Stimulated activated CD4-positive, alpha-beta T cell treated with anti-CD3 and anti-CD28 coated beads, TNF-alpha, amount 100 ng/mL, for 1 hour (primary cell): ENCODE results near the gene MRPL20.
"Not testable (repeated sequence)": the region's sequence is repeated elsewhere in the genome, so short reads cannot be mapped to it uniquely, and the experiment has no call there.

Experiments used
- DNase-seq, 3 donors: peaks; one replicate each; pipeline ENCODE4 v3.0.0-alpha.2; 2020; ENCODE audit warnings: low read depth in 3 of 3, low spot score in 1 of 3

MRPL20 gene

DNA sequence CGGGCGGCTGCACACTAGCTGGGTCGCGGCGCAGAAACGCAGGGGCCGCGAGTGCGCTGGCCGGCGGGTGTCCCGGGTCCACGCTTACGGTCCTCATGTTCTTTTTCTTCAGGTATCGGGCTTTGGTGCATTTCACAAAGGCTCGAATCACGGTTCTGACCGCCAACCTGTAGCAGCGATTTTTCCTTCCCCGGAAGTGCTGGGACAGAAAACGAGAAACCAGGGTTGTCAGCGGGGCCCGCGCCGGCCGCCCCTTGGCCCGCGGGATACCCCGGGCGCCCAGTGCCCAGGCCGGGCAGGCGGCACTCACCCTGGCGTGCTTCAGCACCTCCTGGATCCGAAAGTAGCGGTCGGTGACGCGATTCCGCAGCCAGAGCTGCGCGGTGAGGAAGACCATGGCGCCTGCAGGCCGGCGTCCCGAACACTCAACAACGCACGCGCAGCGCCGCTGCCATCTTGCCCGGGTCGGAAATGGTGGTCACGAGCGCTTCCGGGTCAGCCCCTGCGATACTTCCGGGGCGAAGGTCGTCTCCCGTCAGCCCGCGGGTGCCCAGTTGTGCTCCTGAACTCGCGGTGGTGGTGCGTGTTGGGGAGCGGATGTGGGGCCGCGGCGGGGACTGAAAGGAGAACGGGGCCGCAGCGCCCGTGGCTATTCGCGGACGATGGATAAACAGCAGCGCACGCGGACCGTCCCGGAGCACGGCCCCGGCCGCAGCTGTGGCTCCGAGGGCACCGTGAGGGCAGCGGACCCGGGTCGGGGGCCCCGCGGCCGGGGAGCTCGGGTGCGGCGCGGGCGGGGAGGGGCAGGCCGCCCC is at the start of gene MRPL20:
TSS of gene MRPL20 (minus strand) at position 473 of the 815 bp plus-strand sequence. CDS start at position 397, 76 bp downstream.
- peak; percentile 87 to 93 (median 88) for DNase-seq

DNA sequence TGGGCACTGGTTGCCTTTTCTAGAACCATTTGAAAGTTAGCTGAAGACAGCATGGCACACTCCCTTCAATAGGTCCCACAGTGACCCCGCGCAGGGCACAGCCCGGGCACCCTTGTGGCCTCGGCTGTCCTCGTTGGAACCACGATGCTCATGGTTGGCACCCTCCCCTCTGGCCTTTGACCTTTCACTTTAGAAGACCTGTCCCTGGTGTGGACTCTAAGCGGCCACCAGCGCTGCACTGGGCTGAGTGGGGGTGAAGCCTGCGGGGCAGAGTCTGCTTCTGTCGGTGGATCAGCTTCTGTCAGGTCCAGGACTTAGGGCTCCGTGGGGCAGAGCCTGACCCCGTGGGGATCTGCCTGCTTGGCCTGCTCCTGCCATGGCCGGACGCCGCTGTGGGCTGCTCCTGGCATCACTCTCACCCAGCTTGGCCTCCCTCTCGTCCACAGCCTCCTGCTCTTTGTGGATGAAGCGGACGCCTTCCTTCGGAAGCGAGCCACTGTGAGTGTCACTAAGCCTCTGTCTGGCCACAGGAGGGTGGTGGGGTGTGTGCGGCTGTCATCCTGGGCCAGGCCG is 49.7 kb upstream of the MRPL20 start:
- DNase-seq = not testable (repeated sequence)

DNA sequence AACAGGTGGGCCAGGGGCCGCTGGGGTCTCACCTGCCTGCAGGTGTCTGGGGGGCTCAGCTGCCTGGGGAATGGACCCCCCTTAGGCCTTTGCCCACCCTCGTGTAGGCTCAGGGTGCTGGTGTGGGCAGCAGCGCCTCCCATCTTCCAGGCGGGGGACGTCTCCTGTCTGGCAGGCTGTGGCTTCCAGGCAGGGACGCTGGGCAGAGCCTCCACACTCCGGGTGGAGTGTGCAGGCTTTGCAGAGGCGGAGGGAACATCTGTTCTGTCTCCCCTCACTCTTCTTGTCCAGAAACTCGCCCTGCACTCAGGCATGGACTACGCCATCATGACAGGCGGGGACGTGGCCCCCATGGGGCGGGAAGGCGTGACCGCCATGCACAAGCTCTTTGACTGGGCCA is 48.8 kb upstream of the MRPL20 start:
- not testable (repeated sequence) for DNase-seq

DNA sequence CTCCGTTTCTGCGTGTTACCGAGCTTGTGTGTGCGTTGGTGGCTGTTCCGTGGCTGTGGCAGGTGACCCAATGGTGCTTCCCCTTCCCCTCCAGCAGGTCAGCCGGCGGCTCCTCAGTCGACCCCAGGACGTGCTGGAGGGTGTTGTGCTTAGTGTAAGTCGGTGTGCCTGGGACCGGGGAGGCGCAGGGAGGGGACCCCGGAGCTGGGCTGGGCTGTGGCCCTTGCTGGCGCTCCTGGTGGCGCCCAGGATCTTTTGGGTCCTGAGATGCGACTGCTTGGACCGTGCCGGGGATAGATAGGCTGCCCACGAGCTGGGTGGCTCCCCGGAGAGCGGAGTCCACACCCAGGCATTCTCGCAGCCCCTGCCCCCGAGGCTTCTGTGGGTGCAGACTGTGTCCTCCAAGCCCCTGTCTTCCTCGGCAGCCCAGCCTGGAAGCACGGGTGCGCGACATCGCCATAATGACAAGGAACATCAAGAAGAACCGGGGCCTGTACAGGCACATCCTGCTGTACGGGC is 48.3 kb upstream of the MRPL20 start:
- DNase-seq = no peak

DNA sequence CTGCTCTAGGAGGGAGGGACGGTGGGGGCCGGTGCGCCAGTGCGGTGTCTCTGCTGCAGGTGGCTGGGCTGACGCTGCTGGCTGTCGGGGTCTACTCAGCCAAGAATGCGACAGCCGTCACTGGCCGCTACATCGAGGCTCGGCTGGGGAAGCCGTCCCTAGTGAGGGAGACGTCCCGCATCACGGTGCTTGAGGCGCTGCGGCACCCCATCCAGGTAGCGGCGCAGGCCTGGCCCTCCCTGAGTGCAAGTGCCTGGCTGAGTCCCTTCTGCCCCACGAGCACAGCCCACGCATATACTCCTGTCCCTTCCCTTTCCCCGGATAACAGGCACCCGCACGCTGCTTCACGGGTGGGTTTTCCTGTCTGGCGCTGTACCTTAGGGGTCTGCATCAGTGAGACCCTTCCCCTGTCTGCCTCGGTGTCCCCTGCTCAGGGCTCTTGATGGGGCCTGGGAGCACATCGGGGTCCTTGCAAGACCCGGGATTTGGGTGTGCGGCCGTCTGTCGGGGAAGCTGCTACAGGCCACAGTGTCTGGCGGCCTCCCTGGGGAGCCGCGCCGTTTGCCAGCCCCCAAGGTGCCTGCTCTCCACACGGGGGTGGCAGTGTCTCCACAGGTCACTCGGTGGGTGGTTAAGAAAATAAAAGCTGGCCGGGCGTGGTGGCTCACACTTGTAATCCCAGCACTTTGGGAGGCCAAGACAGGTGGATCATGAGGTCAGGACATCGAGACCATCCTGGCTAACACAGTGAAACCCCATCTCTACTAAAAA is 47.4 kb upstream of the MRPL20 start:
- DNase-seq = not testable (repeated sequence)

DNA sequence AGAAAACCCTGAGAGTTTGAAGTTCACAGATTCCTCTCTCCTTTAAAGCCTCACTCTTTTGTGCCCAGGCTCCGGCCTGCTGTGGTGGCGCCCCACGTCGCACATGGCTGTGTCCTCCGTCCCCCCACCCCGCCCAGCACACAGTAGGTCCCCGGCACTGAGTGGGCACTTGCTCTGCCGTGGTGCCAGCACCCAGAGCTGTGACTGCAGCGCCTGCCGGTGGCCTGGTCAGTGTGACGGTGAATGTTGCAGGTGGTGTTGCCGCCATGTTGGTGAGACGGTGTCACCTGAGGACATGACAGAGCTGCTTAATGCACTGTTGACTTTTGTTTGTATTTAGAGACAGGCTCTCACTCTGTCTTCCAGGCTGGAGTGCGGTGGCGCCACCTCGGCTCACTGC is 45.8 kb upstream of the MRPL20 start:
- no peak for DNase-seq

DNA sequence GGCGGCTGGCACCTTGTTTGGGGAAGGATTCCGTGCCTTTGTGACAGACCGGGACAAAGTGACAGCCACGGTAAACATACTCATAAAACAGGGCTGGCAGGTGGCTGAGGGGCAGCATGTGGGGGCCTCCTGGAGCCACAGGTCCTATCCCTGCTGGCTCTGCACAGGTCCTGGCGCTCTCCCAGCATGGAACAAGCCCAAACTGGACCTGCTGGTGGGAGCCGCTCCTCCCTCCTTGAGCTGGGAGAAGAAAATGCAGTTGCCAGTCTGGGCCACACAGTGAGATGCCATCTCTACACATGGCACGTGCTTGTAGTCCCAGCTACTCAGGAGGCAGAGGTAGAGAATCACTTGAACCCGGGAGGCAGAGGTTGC is 45.3 kb upstream of the MRPL20 start:
- DNase-seq = not testable (repeated sequence)

DNA sequence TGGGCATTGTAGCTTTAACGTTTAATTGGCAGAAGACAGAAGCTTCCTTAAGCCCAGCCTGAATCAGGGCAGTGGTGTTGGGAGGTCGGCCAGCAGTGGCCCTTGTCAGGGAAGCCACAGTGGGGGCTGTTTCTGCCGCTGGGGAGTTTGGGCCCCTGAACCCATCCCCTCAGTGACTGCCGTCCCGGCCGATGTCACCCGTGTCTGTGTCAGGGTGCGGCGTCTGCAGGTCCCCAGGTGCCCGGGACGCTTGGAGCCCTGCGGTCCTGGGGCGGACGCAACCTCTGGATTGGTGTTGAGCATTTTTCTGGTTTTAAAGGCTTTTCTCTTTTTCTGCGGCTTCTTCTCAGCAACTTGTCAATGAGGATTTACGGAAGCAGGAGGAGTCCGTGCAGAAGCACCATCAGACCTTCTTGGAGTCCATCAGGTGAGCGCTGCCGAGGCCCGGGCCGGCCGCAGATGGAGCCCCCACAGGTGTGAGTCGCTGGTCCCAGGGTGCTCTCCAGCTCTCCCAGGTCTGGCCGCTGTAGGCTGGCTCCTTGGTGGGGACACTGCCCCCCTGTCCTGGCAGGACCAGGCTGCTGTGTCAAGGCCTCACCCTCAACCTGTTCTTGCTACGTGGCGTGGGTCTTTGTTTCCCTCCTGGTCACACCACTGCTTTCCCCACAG is 44.7 kb upstream of the MRPL20 start:
- no peak for DNase-seq

DNA sequence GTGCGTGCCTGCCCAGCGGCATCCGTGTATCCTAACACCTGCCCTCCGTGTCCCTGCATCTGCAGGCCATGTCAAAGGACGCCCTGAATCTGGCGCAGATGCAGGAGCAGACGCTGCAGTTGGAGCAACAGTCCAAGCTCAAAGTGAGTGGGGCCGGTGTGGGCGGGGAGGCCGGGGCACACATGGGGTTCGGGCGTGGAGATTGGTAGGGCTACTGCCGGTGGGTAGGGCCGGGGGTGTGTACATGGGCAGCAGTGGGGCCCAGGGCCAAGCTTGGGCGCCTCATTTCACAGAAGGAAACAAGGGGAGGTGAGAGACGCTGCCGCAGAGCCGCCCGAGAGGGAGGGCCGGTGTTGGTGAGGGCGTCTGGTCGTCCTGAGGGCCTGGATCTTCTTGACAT is 43.5 kb upstream of the MRPL20 start:
- DNase-seq = not testable (repeated sequence)

DNA sequence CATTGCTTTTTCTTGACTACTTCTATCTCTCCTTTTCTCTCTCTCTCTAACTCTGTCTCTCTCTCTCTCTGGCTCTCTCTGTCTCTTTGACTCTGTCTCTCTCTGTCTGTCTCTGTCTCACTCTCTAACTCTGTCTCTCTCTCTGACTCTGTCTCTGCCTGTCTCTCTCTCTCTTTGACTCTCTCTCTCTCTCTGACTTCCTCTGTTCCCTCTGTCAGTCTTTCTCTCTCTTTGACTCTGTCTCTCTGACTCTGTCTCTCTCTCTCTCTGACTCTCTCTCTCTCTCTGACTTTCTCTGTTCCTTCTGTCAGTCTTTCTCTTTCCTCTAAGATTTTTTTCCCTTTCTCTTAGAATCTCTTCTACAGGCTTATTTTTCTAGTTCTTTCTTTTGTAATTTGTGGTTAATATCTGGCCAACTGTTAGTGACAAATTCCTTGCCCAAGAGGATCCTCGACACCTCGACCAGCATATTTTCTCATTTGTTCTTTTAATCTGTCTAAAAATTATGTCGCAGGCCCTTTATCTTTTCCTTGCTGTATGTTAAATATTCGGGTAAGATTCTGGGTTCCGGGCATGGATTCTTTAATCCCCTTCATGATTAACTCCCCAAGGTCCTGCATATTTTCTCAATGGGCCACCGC is 42.1 kb upstream of the MRPL20 start, which contains the start of gene ATAD3C:
TSS of gene ATAD3C (plus strand) at position 591 of the 641 bp plus-strand sequence. CDS start 995 bp downstream, outside the sequence.
- no peak for DNase-seq

DNA sequence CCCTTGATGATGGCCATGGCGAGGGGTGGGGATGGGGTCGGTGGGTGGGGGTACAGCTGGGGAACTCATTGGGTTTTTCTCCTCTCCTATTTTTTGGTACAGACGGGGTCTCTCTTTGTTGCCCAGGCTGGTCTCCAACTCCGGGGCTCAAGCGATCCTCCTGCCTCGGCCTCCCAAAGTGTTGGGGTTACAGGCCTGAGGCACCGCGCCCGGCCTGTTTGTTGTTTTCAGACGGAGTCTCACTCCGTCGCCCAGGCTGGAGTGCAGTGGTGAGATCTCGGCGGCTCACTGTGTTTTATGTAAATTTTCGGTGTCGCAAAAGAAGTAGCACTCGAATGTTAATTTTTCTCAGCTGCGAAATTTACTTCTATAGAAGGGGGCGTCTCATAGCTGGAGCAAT is 39.5 kb upstream of the MRPL20 start:
- DNase-seq = not testable (repeated sequence)

DNA sequence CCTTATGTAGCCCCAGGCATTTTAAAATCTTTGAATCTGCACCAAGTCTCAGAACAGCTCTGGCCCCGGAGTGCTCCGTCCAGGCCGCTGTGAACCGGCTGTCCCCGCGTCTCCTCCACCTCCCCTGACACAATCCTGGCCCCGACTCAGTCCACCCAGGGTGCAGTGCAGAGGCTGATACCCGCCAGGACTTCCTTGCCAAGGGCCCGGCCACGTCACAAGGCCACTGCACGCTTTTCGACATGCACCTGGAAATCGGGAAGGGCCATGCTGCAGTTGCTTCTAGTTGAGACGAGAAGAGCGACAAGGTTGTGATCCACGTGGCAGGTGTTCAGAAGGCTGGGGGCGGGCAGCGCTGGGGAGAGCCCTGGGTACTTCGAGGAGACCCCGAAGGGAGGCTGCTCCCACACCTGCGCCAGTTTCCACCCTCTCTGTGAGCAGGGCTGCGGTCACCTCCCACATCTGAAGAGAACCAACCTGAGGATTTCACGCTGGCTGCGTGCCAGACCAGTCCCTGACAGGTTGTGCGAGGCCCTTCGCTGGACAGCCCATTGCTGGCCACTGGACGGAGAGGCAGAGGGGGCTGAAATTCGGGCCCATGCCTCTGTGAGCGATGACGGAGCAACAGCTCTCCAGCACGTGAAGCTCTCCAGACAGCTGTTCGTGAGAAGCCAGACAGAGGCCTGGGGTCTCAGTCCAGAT is 35.1 kb upstream of the MRPL20 start:
- no peak for DNase-seq

DNA sequence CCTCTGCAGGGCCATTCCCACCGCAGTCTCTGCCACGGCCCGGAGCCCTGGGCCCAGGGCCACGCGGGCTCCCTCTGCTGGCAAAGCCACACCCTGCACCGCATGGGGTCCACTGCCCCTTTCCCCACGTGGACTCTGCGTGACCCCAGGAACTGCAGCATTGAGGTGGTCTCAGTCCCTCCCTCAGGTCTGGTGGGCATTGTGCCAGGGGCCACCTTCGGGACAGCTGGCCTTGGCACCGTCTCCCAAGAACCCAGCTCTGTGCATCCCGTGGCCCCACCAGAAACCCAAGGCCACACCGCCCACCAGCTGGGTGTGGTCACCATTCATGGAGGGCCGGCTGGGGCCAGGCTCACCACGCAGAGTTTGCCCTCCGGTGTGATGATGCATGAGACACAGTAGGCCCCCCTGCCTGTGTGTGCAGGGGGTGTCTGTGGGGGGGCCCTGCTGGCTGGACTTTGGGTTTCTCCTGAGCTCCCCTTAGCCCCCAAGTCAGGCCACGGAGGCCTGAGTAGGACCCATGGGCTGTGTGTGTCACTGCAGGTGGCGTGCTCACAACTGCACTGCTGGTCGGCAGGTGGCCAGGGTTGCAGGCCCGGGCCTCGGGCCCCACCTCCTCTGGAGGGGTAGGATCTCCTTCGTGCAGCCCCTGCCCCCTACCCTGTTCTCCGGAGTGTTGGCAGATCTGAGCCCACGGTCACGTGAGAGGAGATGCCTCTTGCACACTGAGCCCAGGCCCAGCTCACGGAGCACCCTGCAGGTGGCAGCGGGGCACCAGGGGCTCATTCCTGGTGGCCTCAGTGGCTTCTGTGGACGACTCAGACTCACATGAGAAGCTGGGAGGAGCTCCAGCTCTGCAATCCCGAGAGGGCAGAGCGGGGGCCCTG is 34.2 kb upstream of the MRPL20 start:
- peak in 2 of 3 donors; percentile 34 to 60 for DNase-seq

DNA sequence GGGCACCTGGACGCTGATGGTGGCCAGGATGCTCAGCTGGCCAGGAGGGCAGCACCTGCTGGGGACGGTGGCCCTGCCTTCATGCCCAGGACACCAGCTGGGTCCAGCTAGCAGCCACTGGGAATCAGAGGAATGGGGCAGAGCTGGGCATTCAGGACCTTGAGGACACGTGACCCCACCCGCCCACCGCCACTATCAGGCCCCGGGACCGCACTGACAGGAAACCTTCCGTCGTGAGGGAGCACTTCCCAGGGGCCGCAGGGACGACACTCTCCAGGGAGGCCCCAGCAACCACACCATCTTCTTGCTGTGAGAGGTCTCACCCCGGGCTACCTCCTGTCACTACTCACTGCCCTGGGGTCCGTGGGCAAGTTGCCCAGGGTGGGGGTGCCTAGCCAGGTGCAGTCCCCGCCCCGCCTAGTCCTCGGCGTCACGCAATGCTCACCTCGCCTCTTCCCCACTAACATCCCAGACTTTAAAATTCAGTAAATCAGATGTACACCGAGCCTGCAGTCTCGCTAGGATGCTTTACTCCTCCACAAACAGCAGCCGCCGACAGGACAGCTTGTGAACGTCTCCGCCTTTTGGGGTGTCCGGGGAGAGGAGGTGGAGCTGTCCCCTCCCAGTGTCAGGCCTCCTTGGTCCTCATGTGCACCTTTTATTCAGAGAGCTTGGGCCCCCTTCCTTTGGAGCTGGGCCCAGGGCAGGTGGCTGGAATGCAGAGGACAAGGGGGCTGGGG is 33.3 kb upstream of the MRPL20 start:
- no peak for DNase-seq

DNA sequence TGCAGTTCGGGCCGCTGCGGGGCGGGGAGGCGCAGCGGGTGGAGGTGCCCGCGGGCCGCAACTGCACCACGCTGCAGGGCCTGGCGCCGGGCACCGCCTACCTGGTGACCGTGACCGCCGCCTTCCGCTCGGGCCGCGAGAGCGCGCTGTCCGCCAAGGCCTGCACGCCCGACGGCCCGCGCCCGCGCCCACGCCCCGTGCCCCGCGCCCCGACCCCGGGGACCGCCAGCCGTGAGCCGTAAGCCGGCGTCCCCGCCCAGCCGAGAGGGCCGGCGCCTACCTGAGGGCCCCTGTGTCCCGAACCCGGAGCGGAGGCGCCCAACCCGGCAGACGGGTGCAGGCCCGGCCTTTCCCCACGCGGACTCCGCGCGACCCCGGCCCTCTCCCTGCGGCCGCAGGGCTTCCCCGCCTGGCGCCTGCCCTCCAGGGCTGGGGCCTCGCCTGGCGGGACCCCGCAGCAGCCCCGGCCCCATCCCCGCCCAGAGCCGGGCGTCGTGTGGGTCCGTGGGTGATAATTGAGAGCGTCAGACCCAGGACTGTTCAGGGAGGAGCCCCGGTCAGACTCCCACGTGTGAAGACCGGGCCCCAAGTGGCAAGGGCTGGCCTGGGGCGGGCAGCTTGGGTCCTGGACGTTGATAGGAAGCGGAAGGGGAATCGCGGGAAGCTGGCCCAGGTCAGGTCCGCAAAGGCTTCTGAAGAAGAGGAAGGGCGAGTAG is 32.6 kb upstream of the MRPL20 start:
- no peak for DNase-seq

DNA sequence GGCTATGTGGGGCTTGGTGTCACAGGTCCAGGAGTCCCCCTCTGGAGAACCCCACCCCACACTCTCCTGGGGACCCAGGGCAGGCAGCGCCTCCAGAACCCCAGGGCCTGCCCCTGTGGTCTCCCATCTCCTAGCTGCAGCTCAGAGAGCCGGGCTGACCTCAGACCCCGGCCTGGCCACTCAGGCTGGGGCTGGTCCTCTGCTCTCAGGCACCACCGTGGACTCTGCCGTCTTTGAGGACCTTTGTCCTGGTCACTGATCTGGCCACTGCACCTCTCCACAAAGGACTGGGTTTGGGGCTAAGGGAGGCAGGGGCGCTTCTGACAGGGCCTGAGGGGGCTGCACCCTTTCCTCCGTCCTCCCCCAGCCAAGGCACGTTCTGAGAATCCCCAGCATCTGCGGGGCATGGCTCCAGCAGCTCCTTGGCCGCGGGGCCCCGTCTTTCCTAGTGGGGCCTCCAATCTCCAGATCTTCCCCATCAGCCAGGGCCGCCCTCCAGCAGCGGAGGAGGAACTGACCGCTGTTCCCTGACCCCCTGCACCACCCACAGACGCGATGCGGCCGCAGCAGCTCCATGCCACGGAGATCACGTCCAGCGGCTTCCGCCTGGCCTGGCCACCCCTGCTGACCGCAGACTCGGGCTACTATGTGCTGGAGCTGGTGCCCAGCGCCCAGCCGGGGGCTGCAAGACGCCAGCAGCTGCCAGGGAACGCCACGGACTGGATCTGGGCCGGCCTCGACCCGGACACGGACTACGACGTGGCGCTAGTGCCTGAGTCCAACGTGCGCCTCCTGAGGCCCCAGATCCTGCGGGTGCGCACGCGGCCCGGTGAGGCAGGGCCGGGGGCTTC is 31.7 kb upstream of the MRPL20 start:
- DNase-seq = no peak

DNA sequence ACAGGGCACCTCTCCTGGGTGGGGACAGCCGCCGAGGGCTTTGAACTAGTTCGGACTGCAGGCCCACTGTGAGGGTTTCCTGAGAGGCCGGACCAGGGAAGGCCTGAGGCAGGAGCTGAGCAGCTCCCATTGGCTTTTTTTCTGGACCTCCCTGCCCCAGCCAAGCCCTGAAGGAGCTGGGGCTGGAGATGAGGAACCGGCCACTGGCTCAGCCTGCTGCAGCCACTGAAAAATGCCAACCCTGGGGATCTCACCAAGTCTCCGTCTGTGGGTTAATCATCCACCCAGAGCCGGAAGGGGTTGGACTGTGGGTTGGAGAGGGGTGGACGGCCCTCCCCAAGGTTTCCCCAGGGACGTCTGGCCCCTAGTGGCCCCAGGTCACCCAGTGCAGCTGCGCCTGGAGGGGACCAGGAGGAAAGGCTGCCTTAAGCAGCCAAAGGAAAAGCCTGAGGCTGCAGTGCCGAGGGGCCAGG is 30.8 kb upstream of the MRPL20 start:
- DNase-seq = no peak
